Astrocyte of the cerebellum (primary cell): ENCODE results near the gene RNU5B-1.

Source experiments
- DNase-seq: peaks from one replicate; pipeline ENCODE4 v3.0.0-alpha.2; 2011; ENCODE audit warnings: low read depth
- H3K4me3 ChIP-seq: 2 replicates; pipeline ENCODE4 v1.5.1; 2011; ENCODE audit warnings: mild to moderate bottlenecking, low read depth, low read length, moderate library complexity
- CTCF ChIP-seq: IDR thresholded peaks from 2 replicates; pipeline ENCODE4 v1.5.1; 2012; ENCODE audit warnings: low read length, low read depth, moderate library complexity, mild to moderate bottlenecking; ENCODE audit errors: missing control alignments
- in situ Hi-C: cut with HindIII; loops from 2 replicates; pipeline ENCODE4 v1.10.0; 2017; ENCODE audit warnings: low sequenced_read_pairs

The RNU5B-1 gene

DNA sequence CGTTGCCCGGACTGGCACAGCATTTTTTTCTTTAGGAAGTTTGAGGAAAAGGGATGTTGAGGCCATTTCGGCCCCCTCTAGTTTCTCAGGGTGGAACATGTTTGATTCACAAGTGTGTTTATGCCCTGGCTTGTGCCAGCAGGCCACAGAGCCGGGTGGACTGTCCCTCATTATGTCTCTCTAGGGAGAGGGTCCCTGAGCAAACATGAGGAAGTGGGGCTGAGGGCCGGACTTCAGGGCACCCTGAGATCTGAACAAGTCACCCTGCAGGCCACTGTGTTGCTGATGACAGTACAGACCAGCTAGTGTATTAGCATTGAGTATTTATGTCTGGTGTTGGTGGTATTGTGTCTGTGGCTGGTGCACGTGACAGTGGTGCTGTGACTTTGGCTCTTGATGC is 34.9 kb downstream of the RNU5B-1 start:
- no peak for DNase-seq
- TF ChIP-seq CTCF, result no peak
- in situ Hi-C loops, result no loop called here
- H3K4me3 ChIP-seq, result no peak overlapping the region

- DNase-seq, result no peak
- no peak overlapping the region for H3K4me3 ChIP-seq
- no peak for TF ChIP-seq CTCF
- in situ Hi-C loops, result no loop called here
Observed at GRCh38 chr15:65339920-65340319, 35.4 kb downstream of the RNU5B-1 start.

DNA sequence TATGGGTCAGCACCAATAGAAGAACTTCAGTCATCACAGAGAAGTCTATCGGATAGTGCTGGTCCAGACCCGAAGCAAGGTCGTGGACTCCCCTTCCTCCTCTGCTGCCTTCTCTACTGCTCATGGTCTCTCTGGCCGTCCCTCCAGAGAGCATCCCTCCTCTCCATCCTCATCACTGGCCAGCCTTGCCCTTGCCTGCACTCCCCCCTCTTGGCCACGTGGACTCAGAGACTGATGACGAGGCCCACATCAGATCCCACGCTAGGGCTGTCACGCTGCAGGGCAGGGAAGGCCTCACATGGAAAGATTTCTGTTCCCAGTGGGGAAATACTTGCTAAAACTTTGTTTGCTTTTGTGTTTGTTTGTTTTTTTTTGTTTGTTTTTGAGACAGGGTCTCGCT is 38.0 kb downstream of the RNU5B-1 start:
- in situ Hi-C loops, result no loop called here
- no peak for TF ChIP-seq CTCF
- no peak for DNase-seq
- no peak overlapping the region for H3K4me3 ChIP-seq

GRCh38 chr15:65343374-65343981 is 39.0 kb downstream of the RNU5B-1 start:
- no peak for DNase-seq
- no peak for TF ChIP-seq CTCF
- H3K4me3 ChIP-seq, result no peak overlapping the region
- in situ Hi-C loops, result no loop called here

DNA sequence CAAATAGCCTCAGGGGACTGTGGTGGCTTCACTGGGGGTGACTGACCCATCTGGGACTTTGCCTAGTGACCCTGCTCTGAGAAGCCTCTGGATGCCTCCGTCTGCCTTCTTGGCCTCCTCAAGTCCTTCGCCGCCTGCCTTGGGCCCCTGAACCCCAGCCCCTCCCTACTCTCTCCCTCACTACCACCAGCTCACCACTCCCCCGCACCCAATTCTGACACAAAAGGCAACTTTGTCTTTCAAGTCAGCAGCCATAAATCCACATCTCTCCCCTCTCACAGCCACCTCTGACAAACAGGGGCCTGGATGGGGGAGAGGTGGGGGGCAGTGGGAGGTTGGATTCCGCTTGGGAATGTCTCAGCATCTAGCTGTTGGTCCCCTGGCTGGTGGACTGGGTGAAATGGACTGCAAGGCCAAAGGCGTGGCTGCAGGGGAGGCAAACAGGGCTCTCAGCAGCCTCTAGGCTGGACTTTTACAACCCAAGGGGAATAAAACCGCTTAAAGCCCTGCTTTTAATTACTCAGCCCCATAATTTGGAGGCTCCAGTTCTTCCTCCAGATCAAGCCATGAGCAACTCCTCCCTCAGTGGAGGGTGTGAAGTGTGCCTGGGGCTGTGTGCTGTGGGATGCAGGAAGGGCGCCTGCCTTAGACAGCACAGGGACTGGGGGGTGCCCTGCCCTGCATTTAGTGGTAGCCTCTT is 39.9 kb downstream of the RNU5B-1 start:
- TF ChIP-seq CTCF, result no peak
- in situ Hi-C loops, result no loop called here
- no peak for DNase-seq
- H3K4me3 ChIP-seq, result no peak overlapping the region

DNA sequence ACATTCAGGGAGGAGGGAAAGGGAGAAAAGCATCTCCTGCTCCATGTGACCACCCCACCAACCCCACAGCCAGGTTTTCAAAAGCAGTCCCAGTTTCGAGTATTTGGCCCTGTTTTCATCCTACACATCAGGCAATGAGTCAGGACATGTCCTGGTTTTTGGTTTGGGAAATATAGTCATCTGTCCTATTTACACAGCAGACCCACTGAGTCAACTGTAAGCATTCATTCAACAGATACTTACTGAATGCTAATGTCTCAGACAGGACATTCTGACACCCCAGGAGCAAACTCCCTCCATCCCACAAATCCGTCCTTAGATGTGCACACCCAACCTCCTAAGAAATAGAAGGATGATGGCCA is 40.4 kb downstream of the RNU5B-1 start:
- no peak for TF ChIP-seq CTCF
- in situ Hi-C loops, result no loop called here
- no peak for DNase-seq
- H3K4me3 ChIP-seq, result no peak overlapping the region
